GM18499 (cell line): ENCODE results near the gene OR5AU1.
A peak's percentile ranks its signal among the peaks of the same experiment; 100 is the strongest.

Experiments
- ATAC-seq: cut with Tn5 transposase; IDR thresholded peaks from one replicate; pipeline ENCODE4 v1.9.1; 2021; ENCODE audit warnings: moderate number of reproducible peaks; ENCODE audit not compliant: insufficient read depth, unreplicated experiment

OR5AU1 gene

DNA sequence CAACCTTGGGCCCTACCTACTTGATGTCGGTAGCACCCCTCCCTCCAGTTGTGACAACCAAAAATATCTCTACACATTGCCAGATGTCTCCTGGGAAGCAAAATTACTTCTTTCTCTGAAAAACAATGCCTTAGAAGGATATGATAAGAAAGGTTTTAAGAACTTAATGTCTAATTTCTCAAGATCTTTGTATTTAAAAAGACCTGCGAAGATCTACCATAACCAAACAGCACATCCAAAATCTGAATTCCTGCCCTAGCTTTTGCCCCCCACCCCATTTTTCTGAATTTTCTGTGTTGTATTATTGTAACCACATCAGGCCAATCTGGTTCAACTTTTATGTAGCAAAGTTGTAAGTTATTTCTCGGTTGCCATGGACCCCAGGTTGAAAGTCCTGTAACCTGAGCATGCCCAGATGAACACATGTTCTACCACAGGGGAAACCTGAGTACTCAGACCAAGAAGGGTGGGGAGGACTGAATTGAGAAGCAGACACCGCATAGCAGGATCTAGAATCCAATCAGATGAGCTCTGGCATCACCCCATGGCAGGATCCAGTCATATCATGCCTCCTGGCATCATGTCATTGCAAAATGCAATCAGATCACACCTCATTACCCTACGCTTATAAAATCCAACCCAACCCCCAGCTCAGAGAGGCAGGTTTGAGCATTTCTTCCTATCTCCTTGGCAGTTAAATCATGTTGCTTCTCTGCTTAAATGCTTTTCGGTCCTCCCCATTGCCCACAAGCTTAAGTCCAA, 46.3 kb downstream of the OR5AU1 start:
- ATAC-seq = peak; percentile 41

DNA sequence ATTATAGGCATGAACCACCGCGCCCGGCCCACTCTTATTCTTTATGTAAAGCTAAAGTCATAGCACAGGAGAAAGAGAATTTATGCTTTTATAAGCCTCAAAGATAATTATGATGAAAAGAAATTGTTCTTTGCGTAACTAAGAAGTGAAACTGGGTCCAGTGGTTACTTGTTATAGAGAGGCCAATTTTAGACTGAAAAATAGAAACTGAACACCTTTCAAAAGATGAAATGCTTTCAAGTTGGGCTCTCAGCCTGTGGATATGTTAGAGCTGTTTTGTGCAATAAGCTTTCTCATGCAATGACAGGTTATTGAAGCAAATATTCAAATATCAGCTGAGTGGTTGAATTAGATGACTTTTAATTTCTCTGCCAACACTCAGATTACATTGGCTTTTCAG, 47.1 kb downstream of the OR5AU1 start:
- no peak for ATAC-seq

DNA sequence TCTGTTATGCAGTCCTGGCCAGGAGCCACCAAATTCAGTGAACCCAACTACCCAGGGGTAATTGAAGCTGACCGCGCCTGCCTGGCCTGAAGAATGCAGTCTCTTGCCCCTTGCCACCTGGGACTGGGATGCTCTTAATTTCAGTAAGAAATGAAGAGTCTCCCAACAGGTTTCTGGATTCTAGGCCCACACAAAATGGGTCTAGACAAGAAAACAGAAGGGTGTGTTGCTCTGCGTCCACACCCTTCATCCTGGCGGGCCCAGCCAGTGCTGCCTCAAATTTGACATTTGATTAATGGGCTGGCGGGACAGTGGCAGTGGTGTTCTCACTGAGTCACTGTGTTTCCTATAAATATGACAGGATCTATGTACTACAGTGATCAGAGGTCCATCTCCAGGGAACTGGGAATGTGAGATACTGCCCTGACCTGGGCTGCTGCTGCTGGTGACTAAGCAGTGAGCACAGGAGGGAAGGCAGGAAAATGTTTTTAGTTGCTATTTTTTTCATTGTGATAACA, 48.5 kb downstream of the OR5AU1 start:
- no peak for ATAC-seq

DNA sequence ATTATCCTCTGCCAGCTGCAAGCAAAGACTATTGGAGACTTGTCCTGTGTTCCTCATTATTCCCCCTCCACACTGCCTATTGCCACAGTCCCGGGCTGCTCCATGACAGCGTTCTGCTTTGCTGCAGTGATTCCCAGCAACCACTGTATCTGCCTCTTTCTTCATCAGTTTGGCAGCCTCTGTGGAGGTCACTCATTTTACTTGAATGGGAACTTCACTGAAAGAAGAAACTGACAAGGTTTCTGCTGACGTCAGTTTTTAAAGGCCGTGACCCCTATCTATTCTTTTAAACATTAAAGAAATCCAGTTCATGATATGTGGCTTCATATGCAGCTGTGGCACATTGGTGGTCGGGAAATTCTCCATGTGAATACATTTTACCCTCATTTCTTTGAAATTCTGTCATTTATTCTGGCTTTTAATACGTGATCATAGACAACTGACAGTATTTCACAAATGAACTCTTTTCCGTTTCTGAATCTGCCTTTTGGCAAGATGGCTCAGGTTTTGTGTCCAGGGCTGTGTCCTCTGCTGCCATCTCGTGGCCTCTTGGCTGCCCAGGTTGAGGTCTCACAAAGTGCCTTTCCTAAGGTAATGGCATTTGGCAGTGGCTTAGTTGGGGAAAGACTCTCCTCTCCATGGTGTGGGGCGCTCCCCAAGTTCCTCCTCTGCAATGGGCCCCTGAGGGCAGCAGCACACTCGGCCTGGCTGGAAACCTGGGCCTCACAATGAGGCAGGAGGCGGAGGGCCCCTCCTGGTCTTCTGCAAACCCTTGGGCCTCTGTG, 49.2 kb downstream of the OR5AU1 start:
- ATAC-seq = no peak

DNA sequence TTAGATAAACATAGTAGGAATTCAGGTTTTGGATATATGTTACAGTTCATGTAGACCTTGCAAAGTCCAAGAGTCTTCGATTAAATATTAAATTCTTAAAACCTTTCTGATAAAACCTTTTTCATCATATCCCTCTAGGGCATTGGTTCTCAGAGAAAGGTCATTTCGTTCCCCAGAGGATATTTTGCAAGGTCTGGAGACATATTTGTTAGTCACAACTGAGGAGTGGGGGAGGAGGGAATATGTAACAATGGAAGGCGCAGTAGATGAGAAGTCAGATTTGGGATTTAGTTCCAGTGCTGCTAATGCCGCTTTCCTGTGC, 49.7 kb downstream of the OR5AU1 start:
- no peak for ATAC-seq

DNA sequence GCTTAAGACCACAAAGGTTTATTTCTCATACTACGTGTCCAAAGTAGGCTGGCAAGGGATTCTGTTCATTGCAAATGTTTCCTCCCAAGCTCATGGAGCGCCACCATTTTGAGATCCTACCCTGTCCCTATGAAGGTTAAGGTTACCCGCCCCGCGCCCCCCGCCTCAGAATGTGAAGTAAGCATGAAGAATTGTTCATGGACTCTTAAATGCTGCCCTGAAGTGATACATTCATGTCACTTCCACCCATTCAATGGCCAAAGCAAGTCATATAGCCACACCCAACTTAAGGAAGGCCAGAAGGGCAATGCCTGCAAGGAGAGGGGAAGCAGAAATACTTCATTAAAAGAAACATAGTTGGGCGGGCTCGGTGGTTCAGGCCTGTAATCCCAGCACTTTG, 50.8 kb downstream of the OR5AU1 start:
- ATAC-seq = no peak
